ENCODE data around the gene WDHD1.

DNA sequence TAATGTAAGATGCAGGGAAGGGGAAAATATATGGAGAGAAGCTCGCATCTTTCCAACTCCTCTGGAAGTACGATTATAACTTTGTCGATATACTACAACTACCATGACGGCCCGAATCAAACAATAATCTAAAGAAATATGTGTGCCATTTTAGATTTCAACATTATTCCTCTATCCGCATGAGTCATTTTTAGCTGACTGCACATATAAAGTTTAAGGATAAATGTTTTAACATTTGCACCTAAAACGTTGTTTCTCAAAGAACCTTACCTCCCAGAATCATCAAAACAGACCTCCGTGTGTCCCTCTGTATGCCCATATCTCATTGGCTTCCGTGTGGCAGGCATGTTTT, 482 bp downstream of the WDHD1 start:
- TF ChIP-seq, protein P1, sequence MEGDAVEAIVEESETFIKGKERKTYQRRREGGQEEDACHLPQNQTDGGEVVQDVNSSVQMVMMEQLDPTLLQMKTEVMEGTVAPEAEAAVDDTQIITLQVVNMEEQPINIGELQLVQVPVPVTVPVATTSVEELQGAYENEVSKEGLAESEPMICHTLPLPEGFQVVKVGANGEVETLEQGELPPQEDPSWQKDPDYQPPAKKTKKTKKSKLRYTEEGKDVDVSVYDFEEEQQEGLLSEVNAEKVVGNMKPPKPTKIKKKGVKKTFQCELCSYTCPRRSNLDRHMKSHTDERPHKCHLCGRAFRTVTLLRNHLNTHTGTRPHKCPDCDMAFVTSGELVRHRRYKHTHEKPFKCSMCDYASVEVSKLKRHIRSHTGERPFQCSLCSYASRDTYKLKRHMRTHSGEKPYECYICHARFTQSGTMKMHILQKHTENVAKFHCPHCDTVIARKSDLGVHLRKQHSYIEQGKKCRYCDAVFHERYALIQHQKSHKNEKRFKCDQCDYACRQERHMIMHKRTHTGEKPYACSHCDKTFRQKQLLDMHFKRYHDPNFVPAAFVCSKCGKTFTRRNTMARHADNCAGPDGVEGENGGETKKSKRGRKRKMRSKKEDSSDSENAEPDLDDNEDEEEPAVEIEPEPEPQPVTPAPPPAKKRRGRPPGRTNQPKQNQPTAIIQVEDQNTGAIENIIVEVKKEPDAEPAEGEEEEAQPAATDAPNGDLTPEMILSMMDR (IDR thresholded peaks at IDR 0.05) = no peak
- TF ChIP-seq EP300 (IDR thresholded peaks at IDR 0.05) = no peak

All from ovary (tissue), 3 donors.